HepG2 (cell line): ENCODE results near the gene DOK7. TPM values are rescaled to one million over a fixed set of nuclear protein-coding genes. Genes with fewer than 3 reads are reported as not detected.

ENCODE experiments used
- ARID2 ChIP-seq: sonication (generic); formaldehyde crosslinking; IDR thresholded peaks from 2 replicates; pipeline ENCODE4 v1.8.1; 2022; ENCODE audit warnings: mild to moderate bottlenecking, missing genetic modification reagents, borderline replicate concordance
- CREB1 ChIP-seq, 2 experiments: fragments of 450-650 bp in 1 of 2; IDR thresholded peaks; 2 replicates each; pipeline ENCODE4 v1.6.1; 2016 to 2017; ENCODE audit warnings: control low read depth in 1 of 2, mild to moderate bottlenecking in 1 of 2, missing compliant biosample characterization in 1 of 2, missing genetic modification characterization in 1 of 2
- EED ChIP-seq: sonication (generic); formaldehyde crosslinking; IDR thresholded peaks from 2 replicates; pipeline ENCODE4 v1.5.0; 2020; ENCODE audit warnings: mild to moderate bottlenecking, missing genetic modification reagents
- FOXK1 ChIP-seq: sonication (generic); formaldehyde crosslinking; IDR thresholded peaks from 2 replicates; pipeline ENCODE4 v1.4.0; 2020; ENCODE audit warnings: low read depth, missing genetic modification reagents, borderline replicate concordance
- GATAD1 ChIP-seq: IDR thresholded peaks from 2 replicates; pipeline ENCODE4 v1.6.1; 2016; ENCODE audit warnings: missing genetic modification reagents, missing compliant biosample characterization
- HNF4A ChIP-seq: sonication (generic); formaldehyde crosslinking; IDR thresholded peaks from 2 replicates; pipeline ENCODE4 v1.4.0; 2020; ENCODE audit warnings: missing genetic modification reagents
- MTA1 ChIP-seq: sonication (generic); formaldehyde crosslinking; IDR thresholded peaks from 2 replicates; pipeline ENCODE4 v1.4.0; 2020; ENCODE audit warnings: missing genetic modification reagents, mild to moderate bottlenecking, borderline replicate concordance
- NONO ChIP-seq, 2 experiments: fragments of 450-650 bp in 1 of 2; sonication (generic) in 1 of 2; formaldehyde crosslinking in 1 of 2; IDR thresholded peaks in 1 of 2; conservative IDR thresholded peaks in 1 of 2; 2 replicates each; pipeline versions ENCODE4 v1.6.1 to v1.8.0; 2017 to 2022; ENCODE audit warnings: mild to moderate bottlenecking in 1 of 2, missing genetic modification reagents in 1 of 2, moderate library complexity in 1 of 2
- PAF1 ChIP-seq: IDR thresholded peaks from 2 replicates; pipeline ENCODE4 v1.6.1; 2016; ENCODE audit warnings: missing genetic modification reagents, missing compliant biosample characterization
- RAD21 ChIP-seq: fragments of 450-650 bp; formaldehyde crosslinking; IDR thresholded peaks from 2 replicates; pipeline ENCODE4 v1.5.0; 2020; ENCODE audit warnings: mild to moderate bottlenecking
- SPEN ChIP-seq: sonication (generic); formaldehyde crosslinking; IDR thresholded peaks from 2 replicates; pipeline ENCODE4 v1.5.1; 2020; ENCODE audit warnings: low read depth, mild to moderate bottlenecking, missing genetic modification reagents
- THAP9 ChIP-seq: sonication (generic); formaldehyde crosslinking; IDR thresholded peaks from 2 replicates; pipeline ENCODE4; 2020; ENCODE audit warnings: missing genetic modification reagents, mild to moderate bottlenecking, borderline replicate concordance
- ZBTB1 ChIP-seq: sonication (generic); formaldehyde crosslinking; IDR thresholded peaks from 2 replicates; pipeline ENCODE4 v1.4.0; 2020; ENCODE audit warnings: missing genetic modification reagents, borderline replicate concordance
- ZBTB34 ChIP-seq: sonication (generic); formaldehyde crosslinking; IDR thresholded peaks from 2 replicates; pipeline ENCODE4 v1.8.0; 2022; ENCODE audit warnings: mild to moderate bottlenecking, missing genetic modification reagents
- ZFAT ChIP-seq: sonication (generic); formaldehyde crosslinking; conservative IDR thresholded peaks from 2 replicates; pipeline ENCODE4 v1.8.1; 2023; ENCODE audit warnings: missing genetic modification reagents, inconsistent platforms
- ZNF138 ChIP-seq: sonication (generic); formaldehyde crosslinking; IDR thresholded peaks from 2 replicates; pipeline ENCODE4 v1.5.0; 2020; ENCODE audit warnings: mild to moderate bottlenecking, low read depth, missing genetic modification reagents
- ZNF20 ChIP-seq: sonication (generic); formaldehyde crosslinking; IDR thresholded peaks from 2 replicates; pipeline ENCODE4 v1.4.0; 2020; ENCODE audit warnings: mild to moderate bottlenecking, moderate library complexity, missing genetic modification reagents
- ZNF564 ChIP-seq: sonication (generic); formaldehyde crosslinking; IDR thresholded peaks from 2 replicates; pipeline ENCODE4 v1.8.1; 2023; ENCODE audit warnings: mild to moderate bottlenecking, missing genetic modification reagents
- ZNF614 ChIP-seq: IDR thresholded peaks from 2 replicates; pipeline ENCODE4 v1.6.1; 2018; ENCODE audit warnings: missing biosample characterization, missing genetic modification reagents, inconsistent platforms, borderline replicate concordance
- polyA plus RNA-seq, 8 experiments: library from polyadenylated mRNA; depleted of rRNA in 3 of 8; stranded (reverse) in 7 of 8; unstranded in 1 of 8; fragments of >200 nt; fragmentation: Illumina TruSeq in 4 of 8; extraction: Trizol in 4 of 8; gene quantifications; 2 replicates each; pipeline versions ENCODE4 v1.2.1 to v1.2.3, GENCODE V29; 2011 to 2016; ENCODE audit warnings: low read depth in 4 of 8, missing spikeins in 1 of 8, mixed read lengths in 1 of 8; ENCODE audit not compliant: insufficient read depth in 1 of 8
- total RNA-seq, 5 experiments: library from RNA; depleted of rRNA; stranded (reverse); fragments of >200 nt; fragmentation: Illumina TruSeq; extraction: Trizol; gene quantifications; 2 replicates each; pipeline ENCODE4 v1.2.3, GENCODE V29; 2016; ENCODE audit warnings: low read depth in 1 of 5
- TF ChIP-seq, protein P1 (sequence below): sonication (generic); formaldehyde crosslinking; IDR thresholded peaks from 2 replicates; pipeline ENCODE4 v1.5.1; 2020; ENCODE audit warnings: mild to moderate bottlenecking, missing genetic modification reagents, moderate library complexity
- TF ChIP-seq, protein P2 (sequence below): sonication (generic); formaldehyde crosslinking; IDR thresholded peaks from 2 replicates; pipeline ENCODE4 v1.5.0; 2020; ENCODE audit warnings: mild to moderate bottlenecking, missing genetic modification reagents, moderate library complexity

The DOK7 gene
- total and polyA plus RNA-seq, 2 of the 13 experiments (the other 11 are each of a cell fraction or from before 2014, with no cell fraction given): 0.03 to 0.07 TPM

DNA sequence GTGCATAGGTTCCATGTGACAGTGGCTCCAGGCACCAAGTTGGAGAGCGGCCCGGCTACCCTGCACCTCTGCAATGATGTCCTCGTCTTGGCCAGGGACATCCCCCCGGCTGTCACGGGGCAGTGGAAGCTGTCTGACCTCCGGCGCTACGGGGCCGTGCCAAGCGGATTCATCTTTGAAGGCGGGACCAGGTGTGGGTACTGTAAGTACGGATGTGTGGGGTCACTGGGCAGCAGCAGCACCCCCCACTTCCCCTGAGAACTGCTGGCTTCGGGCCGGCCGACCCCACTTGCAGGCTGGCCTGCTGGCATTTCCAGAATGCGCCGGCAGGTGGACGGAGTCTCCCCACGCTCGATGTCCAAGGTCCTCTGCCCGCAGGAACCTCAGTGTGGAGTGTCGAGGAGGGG lies 13.2 kb downstream of the DOK7 start (continued):
- TF ChIP-seq NONO (IDR thresholded peaks at IDR 0.05) (no peak), NONO (CRISPR knock-in tag; conservative IDR thresholded peaks at IDR 0.05) (no peak), ZNF614 (no peak), GATAD1 (CRISPR knock-in tag) (no peak), ZNF20 (CRISPR knock-in tag) (no peak), SPEN (CRISPR knock-in tag) (no peak), ZBTB1 (CRISPR knock-in tag) (no peak), ZBTB34 (CRISPR knock-in tag) (no peak), THAP9 (no peak), CREB1 (IDR thresholded peaks at IDR 0.05) (no peak), CREB1 (CRISPR knock-in tag; IDR thresholded peaks at IDR 0.05) (no peak), RAD21 (CRISPR knock-in tag) (0 out of 2 replicates have a peak, but pooled peaks have one; percentile 12), FOXK1 (no peak), ZNF138 (CRISPR knock-in tag) (no peak), ZFAT (CRISPR knock-in tag) (no peak), ZNF564 (CRISPR knock-in tag) (no peak), MTA1 (CRISPR knock-in tag) (no peak), ARID2 (no peak), HNF4A (CRISPR knock-in tag) (peak; percentile 51), PAF1 (CRISPR knock-in tag) (no peak), EED (CRISPR knock-in tag) (no peak)
- TF ChIP-seq, protein P1, sequence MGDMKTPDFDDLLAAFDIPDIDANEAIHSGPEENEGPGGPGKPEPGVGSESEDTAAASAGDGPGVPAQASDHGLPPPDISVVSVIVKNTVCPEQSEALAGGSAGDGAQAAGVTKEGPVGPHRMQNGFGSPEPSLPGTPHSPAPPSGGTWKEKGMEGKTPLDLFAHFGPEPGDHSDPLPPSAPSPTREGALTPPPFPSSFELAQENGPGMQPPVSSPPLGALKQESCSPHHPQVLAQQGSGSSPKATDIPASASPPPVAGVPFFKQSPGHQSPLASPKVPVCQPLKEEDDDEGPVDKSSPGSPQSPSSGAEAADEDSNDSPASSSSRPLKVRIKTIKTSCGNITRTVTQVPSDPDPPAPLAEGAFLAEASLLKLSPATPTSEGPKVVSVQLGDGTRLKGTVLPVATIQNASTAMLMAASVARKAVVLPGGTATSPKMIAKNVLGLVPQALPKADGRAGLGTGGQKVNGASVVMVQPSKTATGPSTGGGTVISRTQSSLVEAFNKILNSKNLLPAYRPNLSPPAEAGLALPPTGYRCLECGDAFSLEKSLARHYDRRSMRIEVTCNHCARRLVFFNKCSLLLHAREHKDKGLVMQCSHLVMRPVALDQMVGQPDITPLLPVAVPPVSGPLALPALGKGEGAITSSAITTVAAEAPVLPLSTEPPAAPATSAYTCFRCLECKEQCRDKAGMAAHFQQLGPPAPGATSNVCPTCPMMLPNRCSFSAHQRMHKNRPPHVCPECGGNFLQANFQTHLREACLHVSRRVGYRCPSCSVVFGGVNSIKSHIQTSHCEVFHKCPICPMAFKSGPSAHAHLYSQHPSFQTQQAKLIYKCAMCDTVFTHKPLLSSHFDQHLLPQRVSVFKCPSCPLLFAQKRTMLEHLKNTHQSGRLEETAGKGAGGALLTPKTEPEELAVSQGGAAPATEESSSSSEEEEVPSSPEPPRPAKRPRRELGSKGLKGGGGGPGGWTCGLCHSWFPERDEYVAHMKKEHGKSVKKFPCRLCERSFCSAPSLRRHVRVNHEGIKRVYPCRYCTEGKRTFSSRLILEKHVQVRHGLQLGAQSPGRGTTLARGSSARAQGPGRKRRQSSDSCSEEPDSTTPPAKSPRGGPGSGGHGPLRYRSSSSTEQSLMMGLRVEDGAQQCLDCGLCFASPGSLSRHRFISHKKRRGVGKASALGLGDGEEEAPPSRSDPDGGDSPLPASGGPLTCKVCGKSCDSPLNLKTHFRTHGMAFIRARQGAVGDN (CRISPR knock-in tag): peak; percentile 50
- TF ChIP-seq, protein P2, sequence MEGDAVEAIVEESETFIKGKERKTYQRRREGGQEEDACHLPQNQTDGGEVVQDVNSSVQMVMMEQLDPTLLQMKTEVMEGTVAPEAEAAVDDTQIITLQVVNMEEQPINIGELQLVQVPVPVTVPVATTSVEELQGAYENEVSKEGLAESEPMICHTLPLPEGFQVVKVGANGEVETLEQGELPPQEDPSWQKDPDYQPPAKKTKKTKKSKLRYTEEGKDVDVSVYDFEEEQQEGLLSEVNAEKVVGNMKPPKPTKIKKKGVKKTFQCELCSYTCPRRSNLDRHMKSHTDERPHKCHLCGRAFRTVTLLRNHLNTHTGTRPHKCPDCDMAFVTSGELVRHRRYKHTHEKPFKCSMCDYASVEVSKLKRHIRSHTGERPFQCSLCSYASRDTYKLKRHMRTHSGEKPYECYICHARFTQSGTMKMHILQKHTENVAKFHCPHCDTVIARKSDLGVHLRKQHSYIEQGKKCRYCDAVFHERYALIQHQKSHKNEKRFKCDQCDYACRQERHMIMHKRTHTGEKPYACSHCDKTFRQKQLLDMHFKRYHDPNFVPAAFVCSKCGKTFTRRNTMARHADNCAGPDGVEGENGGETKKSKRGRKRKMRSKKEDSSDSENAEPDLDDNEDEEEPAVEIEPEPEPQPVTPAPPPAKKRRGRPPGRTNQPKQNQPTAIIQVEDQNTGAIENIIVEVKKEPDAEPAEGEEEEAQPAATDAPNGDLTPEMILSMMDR (CRISPR knock-in tag): peak; percentile 53
